ENCODE measurements around the gene KLHL41.
"Not testable (repeated sequence)": the region's sequence is repeated elsewhere in the genome, so short reads cannot be mapped to it uniquely, and the experiment has no call there.

KLHL41 gene

GRCh38 chr2:169490834-169491233 lies 18.7 kb upstream of the KLHL41 start:
- Mint-ChIP-seq H3K4me3 (no peak overlapping the region), H3K4me1 (no peaks in the 10 kb centered on the region), H3K27ac (no peak overlapping the region), H3K36me3 (peaks cover 3% of the 10 kb centered on the region), H3K27me3 (no peaks in the 10 kb centered on the region), H3K9me3 (no peaks in the 10 kb centered on the region)

GRCh38 chr2:169491378-169491777 lies 18.1 kb upstream of the KLHL41 start:
- Mint-ChIP-seq H3K27ac (no peak overlapping the region), H3K27me3 (no peaks in the 10 kb centered on the region), H3K4me3 (no peak overlapping the region), H3K9me3 (no peaks in the 10 kb centered on the region), H3K4me1 (no peaks in the 10 kb centered on the region), H3K36me3 (peaks cover 3% of the 10 kb centered on the region)

GRCh38 chr2:169493360-169493759 lies 16.1 kb upstream of the KLHL41 start:
- Mint-ChIP-seq H3K9me3 (no peaks in the 10 kb centered on the region), H3K27ac (no peak overlapping the region), H3K27me3 (no peaks in the 10 kb centered on the region), H3K36me3 (peaks cover 3% of the 10 kb centered on the region), H3K4me1 (no peaks in the 10 kb centered on the region), H3K4me3 (no peak overlapping the region)

- Mint-ChIP-seq H3K4me3 (no peak overlapping the region), H3K27ac (no peak overlapping the region), H3K27me3 (no peaks in the 10 kb centered on the region), H3K36me3 (peaks cover 4% of the 10 kb centered on the region), H3K4me1 (no peaks in the 10 kb centered on the region), H3K9me3 (no peaks in the 10 kb centered on the region)
Measured at GRCh38 chr2:169495310-169495928, 14.1 kb upstream of the KLHL41 start.

DNA sequence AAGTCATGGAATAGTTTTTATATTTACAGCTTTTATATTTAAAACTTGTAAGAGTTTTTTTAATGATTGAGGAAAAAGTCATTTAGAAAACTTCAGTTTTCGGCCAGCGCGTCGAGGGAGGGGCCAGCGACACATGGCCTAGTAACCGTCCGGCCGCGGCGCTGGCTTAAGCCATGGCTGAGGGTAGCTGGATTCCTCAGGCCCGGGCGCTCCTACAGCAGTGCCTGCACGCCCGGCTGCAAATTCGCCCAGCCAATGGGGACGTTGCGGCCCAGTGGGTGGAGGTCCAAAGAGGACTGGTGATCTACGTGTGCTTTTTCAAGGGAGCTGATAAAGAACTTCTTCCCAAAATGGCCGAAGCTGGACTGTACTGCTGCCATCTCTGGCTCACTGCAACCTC lies 4.9 kb upstream of the KLHL41 start:
- H3K9me3 Mint-ChIP-seq = no peaks in the 10 kb centered on the region
- no peaks in the 10 kb centered on the region for H3K27me3 Mint-ChIP-seq
- H3K4me3 Mint-ChIP-seq = no peak overlapping the region
- peaks cover 3% of the 10 kb centered on the region for H3K36me3 Mint-ChIP-seq
- H3K27ac Mint-ChIP-seq = no peak overlapping the region
- H3K4me1 Mint-ChIP-seq = no peaks in the 10 kb centered on the region

- H3K4me3 Mint-ChIP-seq = no peak overlapping the region
- H3K27ac Mint-ChIP-seq = no peak overlapping the region
- H3K36me3 Mint-ChIP-seq = peaks cover 3% of the 10 kb centered on the region
- H3K27me3 Mint-ChIP-seq = no peaks in the 10 kb centered on the region
- H3K9me3 Mint-ChIP-seq = no peaks in the 10 kb centered on the region
- no peaks in the 10 kb centered on the region for H3K4me1 Mint-ChIP-seq
Measured at GRCh38 chr2:169507698-169508097, 1.8 kb upstream of the KLHL41 start.

DNA sequence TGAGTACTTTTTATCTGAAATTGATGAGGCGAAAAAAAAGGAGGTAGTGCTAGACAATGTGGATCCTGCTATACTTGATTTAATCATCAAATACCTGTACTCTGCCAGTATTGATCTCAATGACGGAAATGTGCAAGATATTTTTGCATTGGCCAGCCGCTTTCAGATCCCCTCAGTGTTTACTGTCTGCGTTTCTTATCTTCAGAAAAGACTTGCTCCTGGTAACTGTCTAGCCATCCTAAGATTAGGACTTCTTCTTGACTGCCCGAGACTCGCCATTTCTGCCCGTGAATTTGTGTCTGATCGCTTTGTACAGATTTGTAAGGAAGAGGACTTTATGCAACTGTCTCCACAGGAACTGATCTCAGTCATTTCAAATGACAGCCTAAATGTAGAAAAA lies 453 bp downstream of the KLHL41 start:
- Mint-ChIP-seq H3K27ac (no peak overlapping the region), H3K4me3 (no peak overlapping the region), H3K36me3 (peaks cover 1% of the 10 kb centered on the region), H3K4me1 (no peaks in the 10 kb centered on the region), H3K9me3 (no peaks in the 10 kb centered on the region), H3K27me3 (no peaks in the 10 kb centered on the region)

- Mint-ChIP-seq H3K9me3 (no peaks in the 10 kb centered on the region), H3K27me3 (no peaks in the 10 kb centered on the region), H3K4me3 (no peak overlapping the region), H3K4me1 (no peaks in the 10 kb centered on the region), H3K27ac (no peak overlapping the region), H3K36me3 (peaks cover 1% of the 10 kb centered on the region)
Measured at GRCh38 chr2:169510496-169510895, 994 bp downstream of the KLHL41 start.

DNA sequence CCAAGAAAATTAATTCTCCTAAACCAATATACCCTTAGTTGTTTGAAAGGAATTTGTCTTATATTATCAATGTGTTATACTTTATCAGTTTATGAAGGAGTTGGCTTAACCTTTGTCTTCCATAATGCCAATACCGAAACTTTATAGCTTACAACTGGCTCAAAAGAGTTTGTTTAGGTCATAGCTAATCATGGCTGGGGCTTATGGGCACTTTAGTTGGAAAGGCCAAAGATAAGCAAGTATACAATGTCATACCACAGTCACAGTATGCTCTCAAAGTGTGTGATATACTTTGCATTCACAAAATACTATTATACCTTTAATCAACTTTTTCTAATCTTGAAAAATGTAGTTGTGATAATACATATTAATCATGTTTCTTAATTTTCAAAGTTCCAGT lies 2.3 kb downstream of the KLHL41 start:
- Mint-ChIP-seq H3K4me1 (no peaks in the 10 kb centered on the region), H3K27ac (no peak overlapping the region), H3K27me3 (no peaks in the 10 kb centered on the region), H3K36me3 (peaks cover 1% of the 10 kb centered on the region), H3K4me3 (no peak overlapping the region), H3K9me3 (no peaks in the 10 kb centered on the region)

DNA sequence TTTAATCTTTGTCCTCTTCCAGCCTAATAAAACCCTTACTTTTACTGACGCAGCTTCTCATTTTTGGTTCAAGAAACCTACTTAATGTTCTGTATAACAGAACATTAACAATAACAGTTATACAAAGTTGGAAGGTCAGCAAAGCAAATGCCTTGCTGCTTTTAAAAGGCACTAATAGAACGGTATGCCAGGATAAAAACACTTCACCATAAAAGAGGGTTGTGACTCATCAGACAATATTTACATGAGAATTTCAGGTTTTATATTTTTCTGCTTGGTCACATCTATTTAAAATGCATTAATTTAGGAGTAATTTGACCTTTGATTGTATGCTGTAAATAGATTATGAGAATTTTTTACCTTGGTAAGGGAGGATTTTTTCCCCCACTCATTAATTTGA lies 3.0 kb downstream of the KLHL41 start:
- Mint-ChIP-seq H3K36me3 (no peaks in the 10 kb centered on the region), H3K27me3 (no peaks in the 10 kb centered on the region), H3K4me3 (no peak overlapping the region), H3K27ac (no peak overlapping the region), H3K9me3 (no peaks in the 10 kb centered on the region), H3K4me1 (no peaks in the 10 kb centered on the region)

GRCh38 chr2:169513094-169513493 lies 3.6 kb downstream of the KLHL41 start:
- H3K9me3 Mint-ChIP-seq = no peaks in the 10 kb centered on the region
- H3K4me3 Mint-ChIP-seq = no peak overlapping the region
- H3K27me3 Mint-ChIP-seq = no peaks in the 10 kb centered on the region
- no peak overlapping the region for H3K27ac Mint-ChIP-seq
- no peaks in the 10 kb centered on the region for H3K4me1 Mint-ChIP-seq
- H3K36me3 Mint-ChIP-seq = no peaks in the 10 kb centered on the region

DNA sequence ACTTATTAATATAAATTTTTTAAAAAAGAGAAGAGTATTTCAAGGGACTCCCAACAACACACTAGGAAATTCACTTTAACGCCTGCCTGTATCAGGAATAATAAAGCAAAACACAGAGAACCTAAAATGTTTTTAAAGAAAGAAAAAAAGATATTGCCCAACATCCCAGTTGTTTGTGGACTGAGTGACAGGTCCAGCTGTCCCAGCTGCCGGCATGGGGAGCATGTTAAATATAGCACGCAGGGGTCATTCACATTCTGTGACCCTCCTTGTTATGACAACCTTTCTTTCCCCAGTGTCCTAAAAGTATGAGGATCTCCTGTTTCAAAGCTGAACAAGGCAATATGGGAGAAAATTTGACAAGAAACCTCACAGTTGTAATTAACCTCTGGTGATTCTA lies 4.4 kb downstream of the KLHL41 start:
- H3K27ac Mint-ChIP-seq = no peak overlapping the region
- H3K27me3 Mint-ChIP-seq = no peaks in the 10 kb centered on the region
- H3K4me1 Mint-ChIP-seq = no peaks in the 10 kb centered on the region
- no peak overlapping the region for H3K4me3 Mint-ChIP-seq
- H3K9me3 Mint-ChIP-seq = no peaks in the 10 kb centered on the region
- H3K36me3 Mint-ChIP-seq = no peaks in the 10 kb centered on the region

DNA sequence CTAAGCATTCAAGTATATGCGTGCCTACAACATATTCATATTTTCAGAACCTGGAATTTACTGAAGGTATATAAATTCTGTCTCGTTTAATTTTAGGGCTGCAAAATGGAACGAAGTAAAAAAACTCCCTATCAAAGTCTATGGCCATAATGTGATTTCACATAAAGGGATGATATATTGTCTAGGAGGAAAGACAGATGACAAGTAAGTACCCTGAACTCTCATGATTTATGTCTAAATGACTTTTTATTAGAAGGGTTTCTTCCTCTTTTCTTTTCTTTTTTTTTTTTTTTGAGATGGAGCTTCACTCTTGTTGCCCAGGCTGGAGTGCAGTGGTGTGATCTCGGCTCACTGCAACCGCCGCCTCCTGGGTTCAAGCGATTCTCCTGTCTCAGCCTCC lies 5.3 kb downstream of the KLHL41 start:
- H3K27me3 Mint-ChIP-seq, H3K27ac Mint-ChIP-seq, H3K9me3 Mint-ChIP-seq: not testable (repeated sequence)

GRCh38 chr2:169516488-169516995 lies 7.0 kb downstream of the KLHL41 start:
- H3K27me3 Mint-ChIP-seq, H3K4me3 Mint-ChIP-seq, H3K9me3 Mint-ChIP-seq, H3K27ac Mint-ChIP-seq, H3K36me3 Mint-ChIP-seq, H3K4me1 Mint-ChIP-seq: not testable (repeated sequence)

More for the DNA sequence above, 5.3 kb downstream of the KLHL41 start:
- H3K36me3 Mint-ChIP-seq, H3K4me3 Mint-ChIP-seq, H3K4me1 Mint-ChIP-seq: not testable (repeated sequence)

DNA sequence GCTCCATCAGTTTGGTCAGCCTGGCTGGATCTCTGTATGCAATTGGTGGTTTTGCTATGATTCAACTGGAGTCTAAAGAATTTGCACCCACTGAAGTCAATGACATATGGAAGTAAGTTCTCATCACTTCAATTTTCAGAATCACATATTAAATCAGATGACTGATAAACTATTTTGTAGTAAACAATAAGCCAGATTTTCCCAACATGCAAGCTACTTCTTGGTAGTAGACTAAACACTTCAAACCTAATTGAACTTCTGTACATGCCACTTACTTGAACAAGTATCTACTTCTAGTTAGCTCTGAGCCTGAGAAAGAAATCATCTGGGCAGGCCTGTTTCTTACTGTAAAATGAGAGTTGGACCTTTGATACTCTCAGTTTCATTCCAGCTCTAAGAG lies 11.4 kb downstream of the KLHL41 start:
- Mint-ChIP-seq H3K27ac (no peak overlapping the region), H3K9me3 (no peaks in the 10 kb centered on the region), H3K27me3 (no peaks in the 10 kb centered on the region), H3K4me3 (no peak overlapping the region), H3K36me3 (peaks cover 2% of the 10 kb centered on the region), H3K4me1 (no peaks in the 10 kb centered on the region)

- H3K9me3 Mint-ChIP-seq = no peaks in the 10 kb centered on the region
- no peaks in the 10 kb centered on the region for H3K4me1 Mint-ChIP-seq
- H3K36me3 Mint-ChIP-seq = peaks cover 2% of the 10 kb centered on the region
- H3K27me3 Mint-ChIP-seq = no peaks in the 10 kb centered on the region
- no peak overlapping the region for H3K4me3 Mint-ChIP-seq
- no peak overlapping the region for H3K27ac Mint-ChIP-seq
Measured at GRCh38 chr2:169523681-169524080, 14.2 kb downstream of the KLHL41 start.

DNA sequence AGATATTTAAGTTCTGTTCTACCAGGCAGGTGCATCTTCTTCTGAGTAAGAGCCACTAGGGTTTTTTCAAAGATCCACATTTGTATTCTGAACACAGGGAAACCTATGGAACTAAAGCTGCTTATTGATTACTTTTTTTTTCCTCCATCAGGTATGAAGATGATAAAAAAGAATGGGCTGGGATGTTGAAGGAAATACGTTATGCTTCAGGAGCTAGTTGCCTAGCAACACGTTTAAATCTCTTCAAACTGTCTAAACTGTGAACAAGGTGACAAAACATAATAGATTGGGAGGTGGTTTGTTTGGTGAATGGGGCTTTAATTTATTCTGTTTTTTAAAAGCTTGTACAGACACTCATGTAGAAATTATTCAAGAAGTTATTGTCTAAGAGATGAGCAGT lies 15.9 kb downstream of the KLHL41 start:
- Mint-ChIP-seq H3K9me3 (no peaks in the 10 kb centered on the region), H3K27ac (no peak overlapping the region), H3K4me3 (no peak overlapping the region), H3K36me3 (peaks cover 2% of the 10 kb centered on the region), H3K27me3 (no peaks in the 10 kb centered on the region), H3K4me1 (no peaks in the 10 kb centered on the region)
